Karpas-422 (cell line): ENCODE results near the gene SLC25A45. TPM values are rescaled to one million over a fixed set of nuclear protein-coding genes. Genes with fewer than 3 reads are reported as not detected.

Experiments
- DNase-seq: peaks from one replicate; pipeline ENCODE4 v3.0.0-alpha.2; 2015
- H2AFZ ChIP-seq: fragments of 200-600 bp; sonication (generic); 2 replicates; pipeline ENCODE4 v1.6.1; 2014; ENCODE audit warnings: antibody characterized with exemption, low read length, mixed read lengths
- H3K27ac ChIP-seq: fragments of 200-600 bp; sonication (generic); 2 replicates; pipeline ENCODE4 v1.5.1; 2014; ENCODE audit warnings: mild to moderate bottlenecking, low read length, moderate library complexity
- H3K27me3 ChIP-seq: fragments of 200-600 bp; sonication (generic); 2 replicates; pipeline ENCODE4 v1.6.1; 2014; ENCODE audit warnings: low read length, mixed read lengths
- H3K36me3 ChIP-seq: fragments of 200-600 bp; sonication (generic); 2 replicates; pipeline ENCODE4 v1.6.1; 2014; ENCODE audit warnings: low read length, mixed read lengths; ENCODE audit not compliant: insufficient read depth
- H3K4me1 ChIP-seq: fragments of 200-600 bp; sonication (generic); 2 replicates; pipeline ENCODE4 v1.6.1; 2014; ENCODE audit warnings: mild to moderate bottlenecking, low read length, mixed read lengths
- H3K4me2 ChIP-seq: fragments of 200-600 bp; sonication (generic); 2 replicates; pipeline ENCODE4 v1.6.1; 2014; ENCODE audit warnings: low read length, low read depth, mild to moderate bottlenecking; ENCODE audit not compliant: poor library complexity, severe bottlenecking
- H3K4me3 ChIP-seq: fragments of 200-600 bp; sonication (generic); 2 replicates; pipeline ENCODE4 v1.5.1; 2014; ENCODE audit warnings: mild to moderate bottlenecking, antibody characterized with exemption, low read length, mixed read lengths
- H3K79me2 ChIP-seq: fragments of 200-600 bp; sonication (generic); 2 replicates; pipeline ENCODE4 v1.6.1; 2014; ENCODE audit warnings: mild to moderate bottlenecking, low read length, mixed read lengths
- H3K9ac ChIP-seq: fragments of 200-600 bp; sonication (generic); 2 replicates; pipeline ENCODE4 v1.6.0; 2014; ENCODE audit warnings: low read length
- H3K9me2 ChIP-seq: fragments of 200-600 bp; sonication (generic), shearing (Covaris generic); replicated peaks from 2 replicates; pipeline ENCODE4 v1.6.0; 2014; ENCODE audit warnings: mild to moderate bottlenecking, low read length, moderate library complexity; ENCODE audit not compliant: insufficient read depth
- H3K9me3 ChIP-seq: fragments of 300-700, 200-600 bp; sonication (generic); 2 replicates; pipeline ENCODE4 v1.6.1; 2014; ENCODE audit warnings: low read length, mixed read lengths
- H4K20me1 ChIP-seq: fragments of 200-600 bp; sonication (generic); 2 replicates; pipeline ENCODE4 v1.6.1; 2014; ENCODE audit warnings: mild to moderate bottlenecking, antibody characterized with exemption, low read length, low read depth; ENCODE audit not compliant: insufficient read depth
- total RNA-seq: library from RNA; depleted of rRNA; stranded (reverse); fragments of >200 nt; shearing (Covaris generic); gene quantifications from 2 replicates; pipeline ENCODE4 v1.2.3, GENCODE V29; 2014; ENCODE audit warnings: low replicate concordance

SLC25A45 gene
- total RNA-seq, 1 experiment from 2014 or later: 9.7 TPM

GRCh38 chr11:65412271-65413076, 30.0 kb upstream of the SLC25A45 start:
- Histone ChIP-seq H3K27me3 (no peaks in the 10 kb centered on the region), H2AFZ (no peak overlapping the region), H3K36me3 (peaks cover 6% of the 10 kb centered on the region; the same call in 1 of the 2 replicates), H3K9me2 (no peaks in the 10 kb centered on the region), H3K4me3 (no peak overlapping the region), H3K9me3 (no peaks in the 10 kb centered on the region), H3K9ac (no peak overlapping the region), H3K4me1 (peaks cover 40% of the 10 kb centered on the region), H3K27ac (no peak overlapping the region), H3K4me2 (no peak overlapping the region), H4K20me1 (no peaks in the 10 kb centered on the region), H3K79me2 (no peaks in the 10 kb centered on the region)
- no peak for DNase-seq

DNA sequence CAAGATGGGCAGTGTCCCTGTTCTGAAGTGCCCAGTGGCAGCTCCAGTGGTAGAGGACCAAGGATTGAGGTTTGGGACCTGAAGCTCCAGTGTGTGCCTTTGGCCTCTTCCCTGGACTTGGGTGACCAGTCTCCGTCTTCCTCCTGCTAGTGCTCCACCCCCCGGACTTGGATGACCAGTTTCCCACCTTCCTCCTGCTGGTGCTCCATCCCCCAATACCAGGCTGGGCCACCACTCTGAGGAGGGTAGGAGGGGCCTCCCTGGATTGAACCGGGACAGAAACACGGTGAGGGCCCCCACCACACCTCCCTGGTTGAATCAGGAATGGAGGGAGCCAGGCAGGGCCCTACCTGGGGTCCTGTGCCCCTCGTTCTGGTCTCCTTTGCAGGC, 29.2 kb upstream of the SLC25A45 start:
- peaks cover 35% of the 10 kb centered on the region for H3K4me1 ChIP-seq
- H4K20me1 ChIP-seq: no peaks in the 10 kb centered on the region
- H3K4me3 ChIP-seq: no peak overlapping the region
- H3K9me2 ChIP-seq: no peaks in the 10 kb centered on the region
- no peak overlapping the region for H3K9ac ChIP-seq
- peaks cover 6% of the 10 kb centered on the region; the same call in 1 of the 2 replicates for H3K36me3 ChIP-seq
- H2AFZ ChIP-seq: no peak overlapping the region
- no peaks in the 10 kb centered on the region for H3K9me3 ChIP-seq
- DNase-seq: no peak
- H3K4me2 ChIP-seq: no peak overlapping the region
- no peak overlapping the region for H3K27ac ChIP-seq
- no peaks in the 10 kb centered on the region for H3K79me2 ChIP-seq
- no peaks in the 10 kb centered on the region for H3K27me3 ChIP-seq

DNA sequence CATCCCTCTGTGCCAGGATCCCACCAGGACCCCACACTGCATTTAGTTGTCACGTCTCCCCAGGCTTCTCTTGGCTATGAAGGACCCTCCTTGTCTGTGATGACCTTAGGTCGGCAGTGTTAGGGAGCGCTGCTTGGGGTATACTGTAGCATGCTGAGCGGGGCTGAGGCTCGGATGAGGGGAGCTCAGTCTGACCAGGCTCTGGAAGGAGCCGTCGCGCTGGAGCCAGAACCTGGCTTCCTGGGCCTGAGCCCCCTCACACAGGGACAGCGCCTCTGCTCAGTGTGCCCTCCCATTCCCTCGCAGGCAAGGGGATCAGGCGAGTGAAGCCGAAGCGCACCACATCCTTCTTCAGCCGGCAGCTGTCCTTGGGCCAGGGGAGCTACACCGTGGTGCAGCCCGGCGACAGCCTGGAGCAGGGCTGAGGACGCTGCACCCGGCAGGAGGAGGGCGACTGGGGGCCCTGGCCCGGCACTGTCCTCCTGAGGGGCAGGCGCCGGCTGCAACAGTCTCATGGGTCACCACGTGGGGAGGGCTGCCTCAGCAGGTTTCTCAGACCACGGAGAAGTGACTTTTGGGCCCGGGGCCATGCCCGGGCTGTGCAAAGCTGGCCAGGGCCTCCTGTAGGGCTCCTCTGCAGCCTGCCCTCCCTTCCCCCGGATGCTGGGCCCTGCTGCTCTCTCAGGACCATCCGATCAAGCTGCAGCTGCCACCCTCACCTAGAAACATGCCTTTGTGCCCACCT, 28.7 kb upstream of the SLC25A45 start:
- H3K9ac ChIP-seq: no peak overlapping the region
- no peaks in the 10 kb centered on the region for H4K20me1 ChIP-seq
- peaks cover 6% of the 10 kb centered on the region; the same call in 1 of the 2 replicates for H3K36me3 ChIP-seq
- H3K79me2 ChIP-seq: no peaks in the 10 kb centered on the region
- DNase-seq: no peak
- H3K4me2 ChIP-seq: no peak overlapping the region
- no peaks in the 10 kb centered on the region for H3K9me3 ChIP-seq
- H3K27ac ChIP-seq: no peak overlapping the region
- no peak overlapping the region for H3K4me3 ChIP-seq
- no peaks in the 10 kb centered on the region for H3K27me3 ChIP-seq
- H3K9me2 ChIP-seq: no peaks in the 10 kb centered on the region
- H3K4me1 ChIP-seq: peaks cover 30% of the 10 kb centered on the region
- H2AFZ ChIP-seq: no peak overlapping the region

GRCh38 chr11:65404638-65405339, 22.3 kb upstream of the SLC25A45 start:
- Histone ChIP-seq H3K27me3 (no peaks in the 10 kb centered on the region), H3K9me3 (no peaks in the 10 kb centered on the region), H3K4me2 (peak overlapping the region; percentile 60), H3K4me3 (no peak overlapping the region), H3K4me1 (peaks cover 48% of the 10 kb centered on the region), H2AFZ (no peak overlapping the region), H4K20me1 (no peaks in the 10 kb centered on the region), H3K79me2 (no peaks in the 10 kb centered on the region), H3K27ac (peak overlapping the region; percentile 95), H3K36me3 (peaks cover 18% of the 10 kb centered on the region; the same call in 1 of the 2 replicates), H3K9ac (peak overlapping the region; percentile 63), H3K9me2 (no peaks in the 10 kb centered on the region)
- no peak for DNase-seq

DNA sequence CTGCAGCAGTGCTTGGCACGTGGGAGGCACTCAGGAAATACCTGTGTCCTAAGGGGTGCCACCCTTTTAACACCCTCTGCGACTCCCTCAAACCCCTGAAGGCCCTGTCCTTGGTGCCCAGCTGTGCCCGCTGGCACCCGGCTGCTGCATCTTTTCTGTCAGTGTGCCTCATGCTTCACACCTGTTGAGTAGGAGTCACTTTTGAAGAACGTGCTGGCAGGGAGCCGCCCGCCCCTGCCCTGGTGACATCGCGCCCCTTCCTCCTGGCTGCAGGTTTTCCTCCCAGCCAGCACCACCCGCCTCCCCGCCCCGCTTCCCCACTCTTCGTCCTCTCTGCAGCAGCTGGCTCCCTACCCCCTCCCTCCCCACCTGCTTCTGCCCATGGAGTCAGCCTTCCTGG, 21.8 kb upstream of the SLC25A45 start:
- Histone ChIP-seq H2AFZ (no peak overlapping the region), H3K4me3 (peak overlapping the region; percentile 37; the same call in 1 of the 2 replicates), H3K9me2 (no peaks in the 10 kb centered on the region), H3K4me1 (peaks cover 48% of the 10 kb centered on the region), H3K79me2 (no peaks in the 10 kb centered on the region), H3K9ac (peak overlapping the region; percentile 63), H3K36me3 (peaks cover 15% of the 10 kb centered on the region; the same call in 1 of the 2 replicates), H3K27ac (peak overlapping the region; percentile 95), H3K27me3 (no peaks in the 10 kb centered on the region), H3K4me2 (peak overlapping the region; percentile 60), H3K9me3 (no peaks in the 10 kb centered on the region), H4K20me1 (no peaks in the 10 kb centered on the region)
- DNase-seq: peak; percentile 62

DNA sequence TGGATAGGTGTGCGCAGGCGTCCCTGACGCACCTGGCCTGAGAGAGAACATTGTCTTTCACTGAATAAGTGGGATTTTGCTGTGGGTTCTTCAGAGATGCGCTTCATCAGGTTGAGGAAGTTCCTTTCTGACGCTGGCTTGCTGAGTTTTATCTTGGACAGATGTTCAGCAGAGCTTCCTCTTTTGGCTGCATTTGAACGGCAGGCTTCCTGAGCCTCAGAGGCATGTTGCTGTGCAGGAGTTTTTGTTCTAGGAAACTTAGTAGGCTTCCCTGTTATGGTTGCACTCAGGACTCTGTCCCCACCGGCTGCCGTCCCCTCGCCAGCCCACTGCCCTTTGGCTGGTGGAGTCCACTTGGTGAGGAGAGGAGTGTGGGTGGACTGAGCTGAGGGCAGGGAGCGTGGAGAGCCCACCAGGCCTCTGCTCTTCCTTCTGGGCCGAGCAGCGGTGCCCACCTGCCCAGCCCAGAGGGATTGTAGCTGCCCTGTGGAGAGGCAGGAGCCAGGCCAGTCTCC, 21.2 kb upstream of the SLC25A45 start:
- peaks cover 48% of the 10 kb centered on the region for H3K4me1 ChIP-seq
- H4K20me1 ChIP-seq: no peaks in the 10 kb centered on the region
- H3K4me2 ChIP-seq: peak overlapping the region; percentile 60
- no peaks in the 10 kb centered on the region for H3K27me3 ChIP-seq
- H3K36me3 ChIP-seq: peaks cover 15% of the 10 kb centered on the region; the same call in 1 of the 2 replicates
- H3K79me2 ChIP-seq: no peaks in the 10 kb centered on the region
- H3K27ac ChIP-seq: peak overlapping the region; percentile 95
- no peak overlapping the region for H2AFZ ChIP-seq
- peak overlapping the region; percentile 63 for H3K9ac ChIP-seq
- H3K9me2 ChIP-seq: no peaks in the 10 kb centered on the region
- peak overlapping the region; percentile 37; the same call in 1 of the 2 replicates for H3K4me3 ChIP-seq
- H3K9me3 ChIP-seq: no peaks in the 10 kb centered on the region
- peak; percentile 93 for DNase-seq

GRCh38 chr11:65402790-65403189, 20.3 kb upstream of the SLC25A45 start:
- H3K27ac ChIP-seq: peak overlapping the region; percentile 95
- peaks cover 11% of the 10 kb centered on the region; the same call in 1 of the 2 replicates for H3K36me3 ChIP-seq
- H3K4me2 ChIP-seq: no peak overlapping the region
- H3K4me1 ChIP-seq: peaks cover 39% of the 10 kb centered on the region
- no peaks in the 10 kb centered on the region for H3K9me3 ChIP-seq
- no peaks in the 10 kb centered on the region for H3K79me2 ChIP-seq
- no peaks in the 10 kb centered on the region for H3K27me3 ChIP-seq
- no peaks in the 10 kb centered on the region for H4K20me1 ChIP-seq
- H3K9me2 ChIP-seq: no peaks in the 10 kb centered on the region
- DNase-seq: no peak
- H3K4me3 ChIP-seq: no peak overlapping the region
- no peak overlapping the region for H3K9ac ChIP-seq
- no peak overlapping the region for H2AFZ ChIP-seq
